Caco-2 (cell line): ENCODE measurements around the gene AP3S2. TPM values are rescaled to one million over a fixed set of nuclear protein-coding genes. Genes with fewer than 3 reads are reported as not detected.

Experiments
- BruUV-seq: library from RNA; stranded (reverse); fragments of 400-500 nt; replicated peaks from 2 replicates; lab custom pipeline; 2021; lab: Mats Ljungman, UMichigan
- CTCF ChIA-PET: fragments of 300-600 bp; sonication (Branson Sonifier 250); formaldehyde crosslinking; loops from one replicate; lab custom pipeline; 2022; ENCODE audit warnings: antibody characterized with exemption; lab: Charles Lee
- POLR2A ChIA-PET: fragments of 300-600 bp; sonication (Branson Sonifier 250); formaldehyde crosslinking; loops from one replicate; lab custom pipeline; 2022; ENCODE audit warnings: antibody characterized with exemption; lab: Charles Lee
- DNase-seq, 2 experiments: peaks; one replicate each; pipeline versions ENCODE4 v3.0.0 to v3.0.0-alpha.2; 2020 to 2022
- H3K27me3 ChIP-seq: replicated peaks from 2 replicates; pipeline ENCODE4 v1.6.0; 2011; ENCODE audit warnings: low read length; ENCODE audit not compliant: control insufficient read depth, insufficient read depth
- H3K36me3 ChIP-seq: 2 replicates; pipeline ENCODE4 v1.5.1; 2011; ENCODE audit warnings: low read length; ENCODE audit not compliant: control insufficient read depth, insufficient read depth
- H3K4me1 ChIP-seq: fragments of 250-450 bp; sonication (Bioruptor Pico); 2 replicates; pipeline ENCODE4 v1.5.1; 2020; ENCODE audit warnings: mild to moderate bottlenecking
- H3K4me3 ChIP-seq: 2 replicates; pipeline ENCODE4 v1.5.1; 2011; ENCODE audit warnings: low read depth, mild to moderate bottlenecking, control low read depth, low read length
- H3K9me3 ChIP-seq: fragments of 250-450 bp; sonication (Bioruptor Pico); 2 replicates; pipeline ENCODE4 v1.5.1; 2020; ENCODE audit warnings: mild to moderate bottlenecking, moderate library complexity
- H3K27ac Mint-ChIP-seq: one replicate; pipeline ENCODE4 v1.8.0; 2022; ENCODE audit warnings: mixed read lengths; ENCODE audit not compliant: unreplicated experiment
- H3K27me3 Mint-ChIP-seq: one replicate; pipeline ENCODE4 v1.8.0; 2022; ENCODE audit warnings: mixed read lengths; ENCODE audit not compliant: insufficient read depth, unreplicated experiment
- H3K36me3 Mint-ChIP-seq: one replicate; pipeline ENCODE4 v1.8.0; 2022; ENCODE audit warnings: mild to moderate bottlenecking, mixed read lengths; ENCODE audit not compliant: insufficient read depth, unreplicated experiment
- H3K4me1 Mint-ChIP-seq: one replicate; pipeline ENCODE4 v1.8.0; 2022; ENCODE audit warnings: low read depth, mixed read lengths; ENCODE audit not compliant: unreplicated experiment
- H3K4me3 Mint-ChIP-seq: one replicate; pipeline ENCODE4 v1.8.0; 2022; ENCODE audit warnings: mild to moderate bottlenecking, moderate library complexity, mixed read lengths; ENCODE audit not compliant: unreplicated experiment
- H3K9me3 Mint-ChIP-seq: one replicate; pipeline ENCODE4 v1.8.0; 2022; ENCODE audit warnings: mixed read lengths; ENCODE audit not compliant: unreplicated experiment
- intact Hi-C: fragments of 100-400 bp; cut with micrococcal nuclease; formaldehyde crosslinking; loops from one replicate; pipeline ENCODE4 v1.10.0; 2022; ENCODE audit not compliant: unreplicated experiment
- total RNA-seq: library from RNA; stranded (reverse); gene quantifications from 2 replicates; pipeline ENCODE4 v1.2.3, GENCODE V29; 2022
- TF ChIP-seq, protein P1 (sequence below), 2 experiments: fragments of 200-600 bp in 1 of 2; IDR thresholded peaks; 1 replicate in 1 of 2; 2 replicates in 1 of 2; pipeline versions ENCODE4 v1.5.1 to v1.8.0; 2011 to 2022; ENCODE audit warnings: antibody characterized with exemption in 1 of 2, control low read depth in 1 of 2, inconsistent platforms in 1 of 2, low read depth in 1 of 2, low read length in 1 of 2, mild to moderate bottlenecking in 1 of 2, moderate library complexity in 1 of 2; ENCODE audit not compliant: insufficient read depth in 1 of 2, severe bottlenecking in 1 of 2, unreplicated experiment in 1 of 2

Gene AP3S2
- total RNA-seq, 1 experiment from 2014 or later = 28.1 TPM

DNA sequence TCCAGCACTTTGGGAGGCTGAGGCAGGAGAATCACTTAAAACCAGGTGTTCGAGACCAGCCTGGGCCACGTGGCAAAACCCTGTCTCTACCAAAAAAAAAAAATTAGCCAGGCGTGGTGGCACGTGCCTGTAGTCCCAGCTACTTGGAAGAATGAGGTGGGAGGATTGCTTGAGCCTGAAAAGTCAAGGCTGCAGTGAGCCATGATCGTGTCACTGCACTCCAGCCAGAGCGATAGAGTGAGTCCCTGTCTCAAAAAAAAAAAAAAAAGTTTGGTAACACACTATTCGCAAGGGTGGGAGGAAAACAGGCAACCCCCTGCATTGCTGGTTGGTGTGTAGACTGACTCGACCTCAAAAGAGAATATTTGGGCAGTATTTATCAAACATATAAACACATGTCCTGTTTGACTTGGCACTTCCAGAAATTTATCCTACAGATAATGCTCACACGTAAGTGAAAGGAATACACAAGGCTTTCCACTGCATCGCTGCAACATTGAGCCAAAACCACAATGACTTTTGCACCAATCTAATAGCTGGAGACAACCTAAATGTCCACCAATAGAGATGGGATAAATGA lies 76.0 kb downstream of the AP3S2 start:
- ChIA-PET POLR2A (no interaction called here), CTCF (no interaction called here)
- Histone ChIP-seq H3K9me3 (peaks cover 8% of the 10 kb centered on the region), H3K36me3 (no peaks in the 10 kb centered on the region), H3K27me3 (no peaks in the 10 kb centered on the region), H3K4me3 (no peak overlapping the region), H3K4me1 (no peaks in the 10 kb centered on the region)
- no peaks in the 10 kb centered on the region for H3K27me3 Mint-ChIP-seq
- no TSS peak for BruUV-seq
- H3K4me1 Mint-ChIP-seq = no peaks in the 10 kb centered on the region
- no peak overlapping the region for H3K27ac Mint-ChIP-seq
- TF ChIP-seq, protein P1, sequence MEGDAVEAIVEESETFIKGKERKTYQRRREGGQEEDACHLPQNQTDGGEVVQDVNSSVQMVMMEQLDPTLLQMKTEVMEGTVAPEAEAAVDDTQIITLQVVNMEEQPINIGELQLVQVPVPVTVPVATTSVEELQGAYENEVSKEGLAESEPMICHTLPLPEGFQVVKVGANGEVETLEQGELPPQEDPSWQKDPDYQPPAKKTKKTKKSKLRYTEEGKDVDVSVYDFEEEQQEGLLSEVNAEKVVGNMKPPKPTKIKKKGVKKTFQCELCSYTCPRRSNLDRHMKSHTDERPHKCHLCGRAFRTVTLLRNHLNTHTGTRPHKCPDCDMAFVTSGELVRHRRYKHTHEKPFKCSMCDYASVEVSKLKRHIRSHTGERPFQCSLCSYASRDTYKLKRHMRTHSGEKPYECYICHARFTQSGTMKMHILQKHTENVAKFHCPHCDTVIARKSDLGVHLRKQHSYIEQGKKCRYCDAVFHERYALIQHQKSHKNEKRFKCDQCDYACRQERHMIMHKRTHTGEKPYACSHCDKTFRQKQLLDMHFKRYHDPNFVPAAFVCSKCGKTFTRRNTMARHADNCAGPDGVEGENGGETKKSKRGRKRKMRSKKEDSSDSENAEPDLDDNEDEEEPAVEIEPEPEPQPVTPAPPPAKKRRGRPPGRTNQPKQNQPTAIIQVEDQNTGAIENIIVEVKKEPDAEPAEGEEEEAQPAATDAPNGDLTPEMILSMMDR (IDR thresholded peaks at IDR 0.05; ENCODE audit: insufficient read depth in 1 of 2, low read depth in 1 of 2, low read length in 1 of 2, severe bottlenecking in 1 of 2, unreplicated experiment in 1 of 2) = no peak
- intact Hi-C loops = no loop called here
- H3K36me3 Mint-ChIP-seq = no peaks in the 10 kb centered on the region
- DNase-seq = no peak
- no peak overlapping the region for H3K4me3 Mint-ChIP-seq
- no peaks in the 10 kb centered on the region for H3K9me3 Mint-ChIP-seq

DNA sequence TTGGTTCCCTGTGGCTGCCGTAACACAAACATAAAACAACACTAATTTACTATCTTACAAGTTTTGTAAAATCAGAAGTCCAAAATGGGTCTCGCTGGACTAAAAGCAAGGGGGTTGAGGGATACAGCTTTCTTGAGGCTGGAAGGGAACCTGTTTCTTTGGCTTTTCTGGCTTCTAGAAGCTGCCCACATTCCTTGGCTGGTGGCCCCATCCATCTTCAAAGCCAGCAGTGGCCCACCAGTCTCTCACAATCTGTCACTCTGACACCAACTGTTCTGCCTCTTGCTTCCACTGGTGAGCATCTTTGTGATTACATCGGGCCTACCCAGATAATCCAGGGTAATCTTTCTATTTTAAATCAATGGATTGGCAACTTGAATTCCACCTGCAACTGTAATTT lies 78.0 kb downstream of the AP3S2 start:
- H3K4me1 ChIP-seq = no peaks in the 10 kb centered on the region
- TF ChIP-seq, protein P1 (IDR thresholded peaks at IDR 0.05; ENCODE audit: insufficient read depth in 1 of 2, low read depth in 1 of 2, low read length in 1 of 2, severe bottlenecking in 1 of 2, unreplicated experiment in 1 of 2) = no peak

DNA sequence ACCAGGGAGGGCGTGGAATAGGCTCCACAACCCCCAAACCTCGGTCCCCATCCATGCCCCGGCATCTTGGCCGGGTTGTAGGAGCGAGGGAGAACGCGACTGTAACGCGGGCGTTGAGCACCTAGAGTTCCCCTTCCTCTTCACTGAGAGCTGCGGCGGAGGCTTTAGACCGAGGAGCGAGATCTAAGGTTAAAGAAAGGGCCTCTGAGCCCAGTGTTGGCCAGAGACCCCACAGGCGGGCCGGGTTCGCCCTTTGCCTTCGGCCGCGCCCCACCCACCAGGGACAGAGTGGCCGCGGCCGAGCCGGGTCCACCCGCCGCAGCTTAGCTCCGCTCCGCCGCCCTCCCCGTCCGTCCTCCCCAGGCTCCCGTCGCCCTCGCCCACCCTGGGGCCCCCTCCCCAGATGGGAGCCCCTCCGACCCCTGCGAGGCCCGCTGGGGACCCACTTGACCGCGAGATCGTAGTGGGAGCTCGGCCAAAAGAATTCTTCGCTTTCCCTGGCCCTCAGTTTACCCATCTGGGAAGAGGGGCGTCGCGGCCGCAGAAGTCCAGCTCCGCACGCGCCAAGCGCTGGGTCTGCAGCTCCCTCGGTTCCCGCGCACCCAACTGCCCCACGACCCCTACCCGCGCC lies 79.6 kb downstream of the AP3S2 start:
- no peak for DNase-seq
- TF ChIP-seq, protein P1 (IDR thresholded peaks at IDR 0.05; ENCODE audit: insufficient read depth in 1 of 2, low read depth in 1 of 2, low read length in 1 of 2, severe bottlenecking in 1 of 2, unreplicated experiment in 1 of 2) = no peak
- Mint-ChIP-seq H3K4me3 (peak overlapping the region; percentile 64), H3K36me3 (no peaks in the 10 kb centered on the region), H3K27me3 (no peaks in the 10 kb centered on the region), H3K27ac (no peak overlapping the region), H3K9me3 (no peaks in the 10 kb centered on the region), H3K4me1 (peaks cover 4% of the 10 kb centered on the region)
- intact Hi-C loops = no loop called here
- H3K9me3 ChIP-seq = peaks cover 8% of the 10 kb centered on the region
- BruUV-seq = no TSS peak
- ChIA-PET CTCF (interaction anchor here (0.6 to 0.8 kb wide), 2 partner anchors 173 to 476 kb away, joined by 3 to 5 read pairs; no protein-coding TSS in a partner anchor), POLR2A (no interaction called here)
- H3K27me3 ChIP-seq = no peaks in the 10 kb centered on the region
- no peak overlapping the region for H3K4me3 ChIP-seq
- H3K4me1 ChIP-seq = peaks cover 5% of the 10 kb centered on the region
- no peaks in the 10 kb centered on the region for H3K36me3 ChIP-seq

More for the DNA sequence above, 78.0 kb downstream of the AP3S2 start:
- Histone ChIP-seq H3K4me3 (no peak overlapping the region), H3K27me3 (no peaks in the 10 kb centered on the region), H3K9me3 (peaks cover 8% of the 10 kb centered on the region), H3K36me3 (no peaks in the 10 kb centered on the region)
- Mint-ChIP-seq H3K4me3 (no peak overlapping the region), H3K27me3 (no peaks in the 10 kb centered on the region), H3K36me3 (no peaks in the 10 kb centered on the region), H3K27ac (no peak overlapping the region), H3K4me1 (no peaks in the 10 kb centered on the region), H3K9me3 (no peaks in the 10 kb centered on the region)
- ChIA-PET CTCF (no interaction called here), POLR2A (no interaction called here)
- no TSS peak for BruUV-seq
- intact Hi-C loops = no loop called here
- DNase-seq = no peak
